ENCODE data around the gene MRPL58.

DNA sequence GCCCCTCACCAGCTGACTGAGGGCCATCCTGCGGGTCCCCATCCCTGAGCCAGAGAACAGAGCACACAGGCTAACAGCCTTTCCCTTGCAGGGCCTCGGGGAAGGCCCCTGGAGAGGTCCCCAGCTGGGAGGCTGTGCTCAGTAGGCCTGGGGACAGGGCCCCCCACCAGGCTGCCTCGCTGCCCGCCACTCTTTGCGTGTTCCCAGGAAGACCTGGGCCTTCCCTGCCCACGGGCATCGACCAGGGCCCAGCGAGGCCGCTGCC, 40.7 kb upstream of the MRPL58 start:
- TF ChIP-seq, protein P1, sequence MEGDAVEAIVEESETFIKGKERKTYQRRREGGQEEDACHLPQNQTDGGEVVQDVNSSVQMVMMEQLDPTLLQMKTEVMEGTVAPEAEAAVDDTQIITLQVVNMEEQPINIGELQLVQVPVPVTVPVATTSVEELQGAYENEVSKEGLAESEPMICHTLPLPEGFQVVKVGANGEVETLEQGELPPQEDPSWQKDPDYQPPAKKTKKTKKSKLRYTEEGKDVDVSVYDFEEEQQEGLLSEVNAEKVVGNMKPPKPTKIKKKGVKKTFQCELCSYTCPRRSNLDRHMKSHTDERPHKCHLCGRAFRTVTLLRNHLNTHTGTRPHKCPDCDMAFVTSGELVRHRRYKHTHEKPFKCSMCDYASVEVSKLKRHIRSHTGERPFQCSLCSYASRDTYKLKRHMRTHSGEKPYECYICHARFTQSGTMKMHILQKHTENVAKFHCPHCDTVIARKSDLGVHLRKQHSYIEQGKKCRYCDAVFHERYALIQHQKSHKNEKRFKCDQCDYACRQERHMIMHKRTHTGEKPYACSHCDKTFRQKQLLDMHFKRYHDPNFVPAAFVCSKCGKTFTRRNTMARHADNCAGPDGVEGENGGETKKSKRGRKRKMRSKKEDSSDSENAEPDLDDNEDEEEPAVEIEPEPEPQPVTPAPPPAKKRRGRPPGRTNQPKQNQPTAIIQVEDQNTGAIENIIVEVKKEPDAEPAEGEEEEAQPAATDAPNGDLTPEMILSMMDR (IDR thresholded peaks at IDR 0.05) = no peak
- TF ChIP-seq EP300 (IDR thresholded peaks at IDR 0.05; ENCODE audit: low read depth) (no peak), POLR2AphosphoS5 (IDR thresholded peaks at IDR 0.05) (no peak), POLR2A (IDR thresholded peaks at IDR 0.05) (no peak)

All from transverse colon (tissue), 4 donors.